NCI-H1694 (cell line): Measurements from ENCODE around the gene VWA7.

Experiments used
- DNase-seq: peaks from one replicate; lab custom pipeline; 2025; lab: John Stamatoyannopoulos, UW

Gene VWA7

DNA sequence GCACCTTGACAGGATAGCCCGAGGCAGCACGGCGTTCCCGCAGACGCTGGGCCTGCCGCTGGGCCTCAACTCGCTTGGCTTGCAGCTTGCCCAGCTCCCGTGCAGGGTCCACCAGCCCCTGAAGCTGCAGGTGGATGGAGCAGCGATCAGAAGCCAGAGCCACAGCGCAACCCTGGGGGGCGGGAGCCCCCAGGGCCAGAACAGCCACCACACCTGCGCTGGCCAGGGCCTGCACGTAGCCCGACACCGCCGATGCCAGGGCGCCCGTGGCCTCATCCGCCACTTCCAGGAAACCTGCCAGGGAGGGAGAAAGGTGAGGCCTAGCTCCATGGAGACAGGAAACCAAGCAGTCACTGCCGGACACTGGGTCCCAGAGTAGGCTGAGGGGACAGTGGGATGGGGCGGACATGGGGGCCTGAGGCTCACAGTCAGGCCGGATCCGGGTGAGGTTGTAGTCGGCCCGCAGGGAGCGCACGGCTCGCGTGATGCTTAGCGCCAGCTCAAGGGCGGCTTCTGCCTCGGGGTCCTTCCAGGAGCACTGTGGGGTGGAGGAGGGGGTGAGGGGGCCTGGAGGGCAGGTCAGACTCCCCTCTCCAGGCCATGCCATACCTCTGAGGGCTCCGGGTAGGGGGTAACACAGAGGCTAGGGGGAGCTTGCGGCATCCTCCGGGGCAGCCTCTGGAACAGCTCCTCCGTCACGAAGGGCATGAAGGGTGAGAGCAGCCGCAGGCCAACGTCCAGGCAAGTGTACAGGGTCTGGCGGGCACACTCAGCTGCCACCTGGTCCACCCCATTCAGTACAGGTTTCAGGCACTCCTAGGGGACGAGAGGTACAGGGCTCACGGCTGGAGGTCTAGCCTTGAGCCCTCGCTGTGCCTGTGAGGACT is 2.1 kb upstream of the VWA7 start:
- no peak for DNase-seq

DNA sequence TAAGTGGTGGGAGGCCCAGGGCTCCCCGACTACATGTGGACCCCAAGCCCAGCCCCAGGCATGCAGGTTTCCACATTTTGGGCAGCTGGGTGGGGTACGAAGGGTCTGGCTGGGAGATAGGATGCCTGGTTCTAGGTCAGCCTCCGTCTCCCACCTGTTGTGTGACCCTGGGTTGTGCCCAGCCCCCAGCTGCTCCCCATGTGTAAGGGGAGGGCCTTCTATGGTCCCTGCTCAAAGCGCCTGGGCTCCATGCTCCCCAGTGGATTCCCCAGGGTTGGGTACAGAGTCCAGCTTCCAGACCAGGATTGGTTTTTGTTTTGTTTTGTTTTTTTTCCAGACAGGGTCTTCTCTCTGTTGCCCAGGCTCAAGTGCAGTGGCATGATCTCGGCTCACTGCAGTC is 1.1 kb upstream of the VWA7 start:
- no peak for DNase-seq

DNA sequence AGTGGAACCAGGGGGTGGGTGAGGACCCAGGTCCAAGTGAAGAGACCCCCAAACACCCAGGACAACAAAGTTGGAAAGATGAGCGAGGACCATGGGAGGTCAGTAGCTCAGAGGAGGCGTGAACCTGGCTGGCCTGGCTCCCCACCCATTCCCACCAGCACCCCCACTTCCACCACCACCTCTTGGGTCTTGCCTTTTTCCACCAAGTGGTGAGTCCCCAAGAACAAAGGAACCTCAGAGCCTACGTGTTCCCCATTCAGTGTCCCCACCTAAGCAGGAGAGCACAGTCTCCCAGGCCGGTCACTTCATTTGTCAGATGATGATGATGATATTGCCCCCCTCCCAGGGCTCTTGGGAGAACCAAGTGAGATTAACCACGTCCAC is 531 bp upstream of the VWA7 start:
- no peak for DNase-seq

DNA sequence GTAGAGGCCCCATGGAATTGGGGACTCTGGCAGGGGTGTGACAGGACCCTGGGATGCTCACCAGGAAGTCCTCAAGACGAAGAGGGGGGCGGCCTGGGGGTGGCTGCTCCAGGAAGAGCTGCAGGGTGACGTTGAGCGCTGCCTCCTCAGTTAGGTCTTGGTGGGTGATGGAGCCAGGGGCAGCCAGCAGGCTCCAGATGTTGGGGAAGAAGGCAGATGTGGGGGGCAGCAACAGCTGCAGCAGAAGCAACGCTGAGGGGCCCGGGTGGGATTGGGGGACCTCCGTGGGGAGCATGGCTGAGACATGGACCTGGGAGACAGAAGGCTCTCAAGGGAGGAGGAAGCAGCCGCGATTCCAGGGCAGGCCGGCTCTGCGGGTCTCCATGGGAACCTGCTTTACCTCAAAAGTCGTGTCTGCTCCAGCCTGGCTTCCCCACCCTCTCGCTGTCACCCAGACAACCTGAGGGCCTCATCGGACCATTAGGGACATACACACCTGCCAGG is 591 bp downstream of the VWA7 start:
- DNase-seq: no peak

- DNase-seq: no peak
These were observed 1.3 kb downstream of the VWA7 start for GRCh38 chr6:31775633-31776484.

GRCh38 chr6:31775184-31775583 is 1.9 kb downstream of the VWA7 start:
- no peak for DNase-seq

- DNase-seq: no peak
These were observed 5.2 kb downstream of the VWA7 start for GRCh38 chr6:31771992-31772358.

GRCh38 chr6:31770860-31771259 is 6.3 kb downstream of the VWA7 start:
- DNase-seq: no peak

- no peak for DNase-seq
These were observed 7.3 kb downstream of the VWA7 start for GRCh38 chr6:31769684-31770371.

DNA sequence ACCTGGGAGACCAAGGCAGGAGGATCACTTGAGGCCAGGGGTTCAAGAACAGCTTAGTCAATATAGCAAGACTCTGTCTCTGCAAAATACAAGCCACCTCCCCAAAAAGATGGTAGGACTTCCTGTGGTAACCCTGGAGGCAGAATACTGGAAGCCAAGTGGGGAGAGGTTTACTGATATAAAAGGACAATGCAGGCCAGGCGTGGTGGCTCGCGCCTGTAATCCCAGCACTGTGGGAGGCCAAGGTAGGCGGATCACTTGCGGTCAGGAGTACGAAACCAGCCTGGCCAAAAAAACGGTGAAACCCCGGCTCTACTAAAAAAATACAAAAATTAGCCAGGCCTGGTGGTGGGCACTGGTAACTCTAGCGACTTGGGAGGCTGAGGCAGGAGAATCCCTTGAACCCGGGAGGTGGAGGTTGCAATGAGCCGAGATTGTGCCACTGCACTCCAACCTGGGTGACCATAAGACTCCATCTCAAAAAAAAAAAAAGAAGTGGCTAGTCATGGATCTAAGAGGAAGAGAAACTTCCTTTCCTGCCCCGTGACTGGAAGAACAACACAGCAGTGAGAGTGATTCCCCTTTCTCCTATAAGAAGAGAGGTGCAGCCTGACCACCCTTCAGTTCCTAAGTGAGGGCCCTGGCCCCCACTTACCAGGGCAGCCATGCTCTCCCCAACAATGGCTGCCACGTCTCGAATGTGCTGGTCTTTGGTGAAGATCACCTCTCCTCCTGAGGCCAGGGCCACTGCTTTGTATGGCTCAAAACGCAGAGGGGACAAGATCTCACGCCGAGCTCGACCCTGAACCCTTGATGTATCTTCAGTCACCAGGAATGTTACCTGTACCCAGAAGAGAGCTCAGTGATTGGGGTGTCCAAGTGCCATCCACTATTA is 8.5 kb downstream of the VWA7 start:
- DNase-seq: no peak

DNA sequence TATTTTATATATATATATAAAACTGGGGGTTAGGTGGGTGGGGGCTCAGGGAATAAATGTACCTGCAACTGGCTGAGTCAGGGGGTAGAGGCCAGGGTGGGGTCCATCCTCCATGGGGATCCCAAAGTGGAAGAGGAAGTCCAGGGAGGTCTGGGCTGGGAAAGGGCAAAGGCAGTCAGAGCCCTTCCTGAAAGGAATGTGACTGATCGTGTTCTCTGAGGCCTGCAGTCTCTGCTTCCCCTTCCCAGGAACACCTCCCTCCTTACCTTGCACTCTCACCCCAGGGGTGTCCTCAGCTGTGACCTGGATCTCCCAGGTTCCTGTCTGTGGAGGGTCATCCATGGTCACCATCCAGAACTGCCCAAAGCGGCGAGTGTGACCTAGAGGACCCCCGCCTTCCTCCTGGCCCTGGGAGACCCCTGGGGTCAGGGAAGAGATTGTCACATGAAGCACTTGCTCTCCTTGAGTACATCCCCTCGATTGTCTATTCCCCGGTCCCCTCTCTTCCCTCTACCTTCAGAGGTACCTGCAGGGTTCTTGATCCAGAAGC is 10.0 kb downstream of the VWA7 start:
- DNase-seq: no peak

DNA sequence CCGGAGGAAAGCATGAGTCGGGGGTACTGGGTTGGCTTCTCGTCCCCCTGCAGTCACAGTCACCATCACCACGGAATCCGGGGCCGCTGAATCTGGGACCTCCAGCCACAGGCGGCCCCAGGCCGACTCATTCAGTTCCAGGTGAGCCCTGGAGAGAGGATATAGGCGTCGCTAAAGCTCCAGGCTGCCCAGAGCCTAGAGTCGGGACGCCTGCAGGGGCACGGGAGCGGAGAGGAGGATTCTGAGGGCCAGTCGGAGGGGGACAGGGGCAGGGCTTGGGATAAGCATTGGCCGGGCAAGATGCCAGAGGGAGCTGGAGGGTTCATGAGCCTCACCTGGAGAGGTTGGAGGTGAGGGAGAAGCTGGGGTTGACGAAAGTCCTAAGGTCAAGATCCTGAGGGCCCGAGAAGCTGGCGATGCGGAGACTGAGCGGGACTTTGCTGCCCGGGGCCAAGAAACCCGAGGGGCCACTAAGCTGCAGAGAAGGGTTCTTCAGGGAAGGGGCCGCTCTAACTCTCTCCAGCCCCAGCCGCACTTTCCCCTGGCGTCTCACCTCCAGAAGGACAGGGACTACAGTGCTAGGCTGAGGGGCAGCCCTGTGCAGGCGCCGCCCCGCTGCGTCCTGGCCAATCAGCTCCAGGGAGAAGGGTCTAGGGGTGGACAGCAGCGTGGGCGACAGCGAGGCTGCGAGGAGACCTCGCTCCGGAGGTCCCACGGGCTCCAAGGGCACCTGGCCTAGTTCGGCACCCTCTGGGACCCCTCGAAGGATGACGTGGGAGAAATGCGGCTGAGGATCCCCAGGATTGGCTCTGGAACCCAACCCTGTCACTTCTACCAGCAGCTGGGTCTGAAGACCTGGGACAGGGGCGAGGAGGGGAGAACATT is 11.0 kb downstream of the VWA7 start:
- DNase-seq: no peak

- no peak for DNase-seq
These were observed 11.6 kb downstream of the VWA7 start for GRCh38 chr6:31765559-31765909.

DNA sequence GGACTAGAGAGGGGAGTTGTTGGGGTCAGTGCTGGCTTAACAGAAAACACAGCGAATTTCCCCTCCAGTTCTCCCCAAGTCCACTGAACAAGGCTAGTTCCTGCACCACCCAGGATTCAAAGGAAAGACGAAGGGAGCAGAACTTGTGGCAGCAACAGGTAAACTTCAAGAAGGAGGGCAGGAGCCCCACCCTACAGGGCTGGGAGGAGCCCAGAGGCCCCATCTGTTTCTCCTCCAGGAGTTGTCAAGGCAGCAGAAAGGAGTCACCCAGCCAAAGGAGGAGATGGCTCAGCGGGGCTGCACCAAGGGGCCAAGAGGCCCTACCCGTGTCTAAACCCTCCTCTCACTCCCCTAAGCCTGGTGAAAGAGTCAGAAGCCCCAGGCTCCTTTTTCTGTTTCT is 12.9 kb downstream of the VWA7 start:
- no peak for DNase-seq

- DNase-seq: no peak
These were observed 13.5 kb downstream of the VWA7 start for GRCh38 chr6:31763619-31763940.

- DNase-seq: no peak
These were observed 14.1 kb downstream of the VWA7 start for GRCh38 chr6:31762878-31763618.

GRCh38 chr6:31762356-31762755 is 14.8 kb downstream of the VWA7 start, which contains the start of gene SAPCD1:
Gene SAPCD1, plus strand, starts transcription at chr6:31762656. Its CDS starts 399 bp downstream, at chr6:31763055.
- DNase-seq: no peak

DNA sequence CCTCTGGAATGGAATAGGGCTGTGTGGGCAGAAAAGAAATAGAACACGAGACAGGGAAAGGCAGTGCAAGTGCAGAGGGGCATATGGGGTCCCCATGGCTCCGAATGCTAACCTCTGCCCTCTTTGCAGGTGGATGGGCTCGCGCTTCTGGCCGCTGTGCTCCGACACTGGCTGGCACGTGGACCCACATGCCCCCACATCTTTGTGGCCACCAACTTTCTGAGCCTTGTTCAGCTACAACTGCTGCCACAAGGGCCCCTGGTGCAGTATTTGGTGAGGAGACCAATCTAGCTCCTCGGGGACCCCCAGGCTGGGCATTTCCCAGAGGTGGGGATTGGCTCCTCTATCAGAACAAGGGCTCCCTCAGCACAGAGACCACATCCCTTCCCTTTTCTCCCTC is 15.8 kb downstream of the VWA7 start:
- no peak for DNase-seq

DNA sequence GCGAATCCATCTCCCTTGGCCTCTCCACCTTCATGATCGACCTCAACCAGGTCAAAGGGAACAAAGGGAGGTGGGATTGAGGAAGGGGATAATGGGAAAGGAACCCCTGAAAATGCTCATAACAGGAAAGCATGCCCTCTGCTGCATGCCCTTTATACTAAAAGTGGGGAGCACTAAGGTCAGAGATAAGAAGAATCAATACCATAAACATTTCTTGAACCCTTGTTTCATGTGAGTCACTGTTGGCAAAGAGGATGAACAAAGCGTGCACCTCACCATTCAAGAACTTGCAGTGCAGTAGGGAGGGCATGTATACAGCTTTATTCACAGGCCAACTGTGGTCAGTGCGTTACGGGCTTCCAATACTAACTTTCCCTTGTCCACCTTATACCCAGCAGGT is 16.3 kb downstream of the VWA7 start:
- no peak for DNase-seq

- no peak for DNase-seq
These were observed 18.8 kb downstream of the VWA7 start for GRCh38 chr6:31758281-31758680.
